A375 (cell line): ENCODE measurements around the gene RPS8. TPM values are rescaled to one million over a fixed set of nuclear protein-coding genes. Genes with fewer than 3 reads are reported as not detected.

Experiments
- small RNA-seq: library from RNA; depleted of rRNA; stranded (forward); fragments of <200 nt; gene quantifications from one replicate; pipeline ENCODE3, GENCODE V24; 2014
- total RNA-seq: library from RNA; depleted of rRNA; stranded (reverse); fragments of >200 nt; shearing (Covaris generic); gene quantifications from 2 replicates; pipeline ENCODE4 v1.2.3, GENCODE V29; 2014; rRNA removed

The RPS8 gene
- 2,747 and 3,143 TPM in 2 replicates for total RNA-seq

GRCh38 chr1:44775078-44775929 is at the start of gene RPS8:
RPS8 (plus strand) TSS chr1:44775540; CDS start chr1:44775597, 57 bp downstream.

GRCh38 chr1:44730741-44731512 is 44.4 kb upstream of the RPS8 start, which contains the start of gene RNU5D-1:
RNU5D-1 (minus strand) TSS chr1:44731170.

DNA sequence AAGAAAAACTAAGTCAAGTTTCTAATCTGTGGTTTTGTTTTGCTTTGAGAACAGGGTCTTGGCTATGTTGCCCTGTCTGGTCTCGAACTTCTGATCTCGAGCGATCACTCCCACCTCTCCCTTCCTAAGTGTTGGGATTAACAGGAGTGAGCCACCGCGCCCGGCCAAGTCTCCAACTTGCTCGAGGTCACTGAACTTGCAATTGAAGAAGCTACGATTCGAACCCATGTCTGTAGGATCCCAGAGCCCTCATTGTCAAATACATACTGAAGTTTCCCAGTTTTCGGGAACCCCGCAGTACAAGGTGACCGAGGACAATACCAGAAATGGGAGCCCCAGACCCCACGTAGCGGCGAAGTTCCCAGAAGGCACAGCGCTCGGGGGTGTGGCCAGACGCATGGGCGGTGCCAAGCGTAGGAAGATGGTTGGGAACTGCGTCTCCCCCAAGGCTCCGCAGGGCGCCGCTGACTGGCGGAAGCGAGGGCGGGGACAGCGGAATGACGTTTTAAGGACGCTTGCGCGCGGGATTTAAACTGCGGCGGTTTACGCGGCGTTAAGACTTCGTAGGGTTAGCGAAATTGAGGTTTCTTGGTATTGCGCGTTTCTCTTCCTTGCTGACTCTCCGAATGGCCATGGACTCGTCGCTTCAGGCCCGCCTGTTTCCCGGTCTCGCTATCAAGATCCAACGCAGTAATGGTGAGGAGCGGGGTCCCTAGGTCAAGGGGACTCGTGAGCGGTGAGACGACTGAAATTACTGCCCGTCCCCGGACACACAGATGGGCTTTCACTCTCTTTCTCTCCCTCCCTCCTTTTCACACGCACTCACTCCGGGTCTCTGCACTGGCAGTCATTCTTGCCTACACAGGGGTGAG is 35.8 kb upstream of the RPS8 start, which contains the start of gene KIF2C:
TSS of gene KIF2C (plus strand) at position 531 of the 872 bp plus-strand sequence. CDS start at position 627, 96 bp downstream.

DNA sequence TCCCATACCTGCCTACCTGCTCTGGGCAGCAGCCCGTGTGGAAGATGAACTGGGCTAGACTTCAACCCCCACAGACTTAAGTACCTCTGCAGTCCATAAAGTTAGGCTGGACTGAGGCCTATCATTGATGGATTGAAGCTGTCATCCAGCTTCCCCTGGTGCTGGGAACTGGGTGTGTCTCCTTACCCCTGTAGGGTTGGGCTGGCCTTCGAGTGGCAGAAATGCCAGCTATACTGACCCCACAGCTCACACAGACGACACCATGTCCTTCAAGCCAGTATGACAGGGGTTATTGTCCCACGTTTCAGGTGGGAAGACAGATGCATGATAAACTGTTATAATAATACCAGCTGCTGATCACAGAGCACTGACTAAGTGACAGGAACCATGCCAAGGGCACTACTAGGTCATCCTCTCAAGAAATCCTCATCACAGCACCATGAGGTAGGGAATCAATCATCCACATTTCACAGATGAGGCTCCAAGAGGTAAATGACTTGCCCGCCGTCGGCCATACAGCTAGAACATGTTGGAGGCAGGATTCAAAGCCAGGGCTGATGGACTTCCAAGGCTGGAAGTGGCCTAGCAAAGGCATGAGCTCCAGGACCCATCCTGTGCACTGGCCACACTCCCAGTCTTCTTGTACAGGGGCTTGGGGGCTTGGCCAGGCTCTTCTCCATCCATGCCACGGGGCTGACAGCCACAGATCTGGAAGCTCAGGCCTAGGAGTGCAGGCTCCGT is 12.9 kb downstream of the RPS8 start, which contains the start of gene BEST4:
TSS of gene BEST4 (minus strand) at position 51 of the 741 bp plus-strand sequence. CDS start 465 bp downstream, outside the sequence.

GRCh38 chr1:44799770-44800584 is 24.6 kb downstream of the RPS8 start, which contains the start of gene PLK3:
PLK3 (plus strand) TSS chr1:44800377; CDS start chr1:44800464, 87 bp downstream.

GRCh38 chr1:44806704-44807363 is 31.5 kb downstream of the RPS8 start, which contains the start of gene DYNLT4:
DYNLT4 (minus strand) TSS chr1:44807351; CDS start chr1:44806668, 683 bp downstream.

DNA sequence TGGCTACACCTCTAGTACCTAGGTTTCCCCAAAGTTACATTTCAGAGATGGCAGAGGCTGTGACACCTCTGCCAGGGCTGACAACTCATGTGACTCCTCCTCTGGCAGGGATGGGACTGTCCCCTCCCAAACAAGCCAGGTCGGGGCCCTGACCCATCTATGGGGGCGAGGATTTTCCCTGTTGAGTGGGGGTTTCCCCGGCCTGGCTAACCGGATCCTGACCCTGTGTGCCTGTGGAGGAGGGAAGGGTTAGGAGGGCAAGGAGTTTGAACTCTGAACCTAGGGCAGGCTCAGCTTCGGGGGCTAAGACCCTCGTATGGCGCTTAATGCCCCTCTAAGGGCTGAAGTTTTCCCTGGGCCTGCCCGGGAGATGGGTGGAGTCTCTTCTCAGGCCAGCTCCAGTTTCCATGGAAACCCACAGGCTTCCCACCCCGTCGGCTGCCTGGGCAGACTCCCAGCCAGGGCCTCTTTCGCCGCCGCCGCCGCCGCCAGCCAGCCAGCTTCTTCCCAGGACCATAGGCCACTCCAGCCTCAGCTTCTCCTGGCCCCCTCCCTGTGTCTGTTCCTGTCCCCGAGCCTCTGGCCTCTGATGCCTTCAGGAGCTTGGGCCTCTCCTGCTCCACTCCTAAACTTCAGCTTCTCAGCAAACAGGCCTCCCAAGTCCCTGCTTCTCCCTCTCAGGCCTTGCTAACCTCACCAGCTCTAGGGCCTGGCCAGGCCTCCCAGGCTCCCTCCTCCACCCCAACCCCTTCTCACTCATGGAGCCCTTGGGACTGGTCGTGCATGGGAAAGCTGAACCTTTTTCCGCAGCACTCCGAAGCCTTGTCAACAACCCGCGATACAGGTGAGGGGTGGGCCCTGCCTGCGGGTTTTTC is 33.0 kb downstream of the RPS8 start, which contains the start of gene BTBD19:
TSS of gene BTBD19 (plus strand) at position 461 of the 875 bp plus-strand sequence. CDS start at position 759, 298 bp downstream.

Small RNAs within 50 kb of the gene (small RNA-seq; reads per million reads assigned to genes)
- gene RNU5D-1 (342 reads per million, percentile 98 among the genes with 10 or more reads in this experiment), gene SNORD38A (63.8 reads per million, percentile 95 among the genes with 10 or more reads in this experiment), gene SNORD38B (not detected), gene SNORD46 (1,282 reads per million, percentile 99 among the genes with 10 or more reads in this experiment), gene SNORD55 (not detected)

Other genes with a start within 250 kb of the RPS8 start
- gene TMEM53, start 101.1 kb upstream of the RPS8 start, total RNA-seq = 13.7 and 23.7 TPM in 2 replicates
- gene ARMH1, start 100.8 kb upstream of the RPS8 start, total RNA-seq = not detected in 2 replicates
- gene RNU5D-1, start 44.4 kb upstream of the RPS8 start, total RNA-seq = not detected in 2 replicates
- 82.6 and 99.1 TPM in 2 replicates for gene KIF2C, start 35.7 kb upstream of the RPS8 start, total RNA-seq
- not detected in 2 replicates for gene BEST4, start 12.6 kb downstream of the RPS8 start, total RNA-seq
- 29.5 and 34.2 TPM in 2 replicates for gene PLK3, start 24.8 kb downstream of the RPS8 start, total RNA-seq
- gene DYNLT4, start 31.8 kb downstream of the RPS8 start, total RNA-seq = 1.1 TPM in 1 of 2 replicates, not detected in the other
- gene BTBD19, start 33.0 kb downstream of the RPS8 start, total RNA-seq = 9.9 and 11.7 TPM in 2 replicates
- 0.04 and 0.08 TPM in 2 replicates for gene PTCH2, start 67.7 kb downstream of the RPS8 start, total RNA-seq
- 33.2 and 34.3 TPM in 2 replicates for gene EIF2B3, start 211.1 kb downstream of the RPS8 start, total RNA-seq
- gene HECTD3, start 235.8 kb downstream of the RPS8 start, total RNA-seq = 11.8 and 13.5 TPM in 2 replicates
- 136 and 139 TPM in 2 replicates for gene UROD, start 236.7 kb downstream of the RPS8 start, total RNA-seq